HepG2 (cell line): ENCODE measurements around the gene PPIP5K2. TPM values are rescaled to one million over a fixed set of nuclear protein-coding genes. Genes with fewer than 3 reads are reported as not detected.

Experiments
- BCL3 ChIP-seq: sonication (generic); formaldehyde crosslinking; IDR thresholded peaks from 2 replicates; pipeline ENCODE4 v1.5.1; 2020; ENCODE audit warnings: mild to moderate bottlenecking, missing genetic modification reagents, moderate library complexity
- ELF1 ChIP-seq: sonication (generic); formaldehyde crosslinking; IDR thresholded peaks from 2 replicates; pipeline ENCODE4 v1.4.0; 2020; ENCODE audit warnings: missing genetic modification reagents
- KDM5A ChIP-seq: fragments of 200-600 bp; sonication (generic); IDR thresholded peaks from 2 replicates; pipeline ENCODE4 v1.7.0; 2018; ENCODE audit warnings: antibody characterized with exemption, mild to moderate bottlenecking, low read length, borderline replicate concordance
- SMYD3 ChIP-seq: sonication (generic); formaldehyde crosslinking; IDR thresholded peaks from 2 replicates; pipeline ENCODE4 v1.8.1; 2023; ENCODE audit warnings: mild to moderate bottlenecking, missing genetic modification reagents
- THAP9 ChIP-seq: sonication (generic); formaldehyde crosslinking; IDR thresholded peaks from 2 replicates; pipeline ENCODE4; 2020; ENCODE audit warnings: missing genetic modification reagents, mild to moderate bottlenecking, borderline replicate concordance
- ZHX2 ChIP-seq, 2 experiments: sonication (generic) in 1 of 2; formaldehyde crosslinking in 1 of 2; IDR thresholded peaks; 2 replicates each; pipeline versions ENCODE4 v1.6.1 to v1.9.0; 2014 to 2022; ENCODE audit warnings: antibody characterized with exemption in 1 of 2, borderline replicate concordance in 1 of 2, inconsistent platforms in 1 of 2, low read depth in 1 of 2, missing genetic modification reagents in 1 of 2
- ZNF280B ChIP-seq: sonication (generic); formaldehyde crosslinking; IDR thresholded peaks from 2 replicates; pipeline ENCODE4 v1.5.0; 2020; ENCODE audit warnings: missing genetic modification reagents, mild to moderate bottlenecking, borderline replicate concordance
- ZNF564 ChIP-seq: sonication (generic); formaldehyde crosslinking; IDR thresholded peaks from 2 replicates; pipeline ENCODE4 v1.8.1; 2023; ENCODE audit warnings: mild to moderate bottlenecking, missing genetic modification reagents
- ZNF569 ChIP-seq: sonication (generic); formaldehyde crosslinking; IDR thresholded peaks from 2 replicates; pipeline ENCODE4 v1.5.0; 2020; ENCODE audit warnings: mild to moderate bottlenecking, missing genetic modification reagents, moderate library complexity, borderline replicate concordance
- polyA plus RNA-seq, 8 experiments: library from polyadenylated mRNA; depleted of rRNA in 3 of 8; stranded (reverse) in 7 of 8; unstranded in 1 of 8; fragments of >200 nt; fragmentation: Illumina TruSeq in 4 of 8; extraction: Trizol in 4 of 8; gene quantifications; 2 replicates each; pipeline versions ENCODE4 v1.2.1 to v1.2.3, GENCODE V29; 2011 to 2016; ENCODE audit warnings: low read depth in 4 of 8, missing spikeins in 1 of 8, mixed read lengths in 1 of 8; ENCODE audit not compliant: insufficient read depth in 1 of 8
- total RNA-seq, 5 experiments: library from RNA; depleted of rRNA; stranded (reverse); fragments of >200 nt; fragmentation: Illumina TruSeq; extraction: Trizol; gene quantifications; 2 replicates each; pipeline ENCODE4 v1.2.3, GENCODE V29; 2016; ENCODE audit warnings: low read depth in 1 of 5
- TF ChIP-seq, protein P1 (sequence below): IDR thresholded peaks from 2 replicates; pipeline ENCODE4 v1.6.1; 2016

PPIP5K2 gene
- total and polyA plus RNA-seq, 2 of the 13 experiments (the other 11 are each of a cell fraction or from before 2014, with no cell fraction given), result 19.7 to 45.6 TPM

DNA sequence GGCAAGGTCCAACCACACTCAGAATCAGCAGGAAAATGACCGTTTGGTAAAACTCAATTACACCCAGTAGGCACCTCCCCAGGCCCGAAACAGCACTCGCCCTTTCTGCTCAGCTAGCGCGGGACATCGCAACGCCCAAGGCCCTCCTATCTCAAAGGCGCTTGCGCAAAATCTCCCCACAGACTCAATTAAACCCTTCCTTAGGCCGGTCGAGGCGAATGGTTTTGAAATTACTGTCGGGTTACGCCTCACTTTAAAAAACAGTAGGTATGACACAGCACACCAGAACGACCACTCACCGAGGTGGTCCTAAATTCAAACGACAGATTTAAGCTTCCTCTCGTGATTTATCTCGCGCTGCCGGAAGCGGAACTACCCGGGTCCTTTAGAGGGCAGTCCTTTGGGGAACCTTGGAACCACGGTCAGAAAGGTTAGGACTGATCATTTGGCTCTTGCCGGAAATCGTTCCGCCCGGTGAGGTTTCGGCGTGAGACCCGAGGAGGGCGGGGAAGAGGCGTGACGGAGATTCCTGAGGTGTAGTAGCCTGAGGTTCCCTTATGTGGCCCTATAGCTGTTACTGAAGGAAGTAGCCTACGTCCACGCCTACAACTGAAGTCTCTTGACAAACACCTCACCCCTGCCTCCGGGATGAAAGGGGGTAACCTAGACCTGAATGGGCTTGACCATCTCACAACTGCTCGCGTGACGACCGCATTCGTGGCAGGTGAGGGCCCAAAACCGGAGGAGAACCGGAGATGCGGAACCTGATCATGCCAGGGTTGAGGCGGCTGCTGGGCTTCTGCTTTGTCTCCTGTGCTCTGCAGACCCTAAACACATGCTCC lies at the start of gene PPIP5K2, which contains the start of gene GIN1 (continued):
- peak; percentile 89 for TF ChIP-seq KDM5A
- TF ChIP-seq ZHX2 (IDR thresholded peaks at IDR 0.05; ENCODE audit: low read depth), result peak; percentile 82; the same call in 1 of the 2 replicates
- TF ChIP-seq ZHX2 (CRISPR knock-in tag; IDR thresholded peaks at IDR 0.05; ENCODE audit: borderline replicate concordance), result no peak; the same call in 1 of the 2 replicates
- 0 out of 2 replicates have a peak, but pooled peaks have one; percentile 80 for TF ChIP-seq ZNF569 (CRISPR knock-in tag)
- peak; percentile 91; the same call in 1 of the 2 replicates for TF ChIP-seq THAP9
- 0 out of 2 replicates have a peak, but pooled peaks have one; percentile 7 for TF ChIP-seq ZNF280B
- TF ChIP-seq, protein P1, sequence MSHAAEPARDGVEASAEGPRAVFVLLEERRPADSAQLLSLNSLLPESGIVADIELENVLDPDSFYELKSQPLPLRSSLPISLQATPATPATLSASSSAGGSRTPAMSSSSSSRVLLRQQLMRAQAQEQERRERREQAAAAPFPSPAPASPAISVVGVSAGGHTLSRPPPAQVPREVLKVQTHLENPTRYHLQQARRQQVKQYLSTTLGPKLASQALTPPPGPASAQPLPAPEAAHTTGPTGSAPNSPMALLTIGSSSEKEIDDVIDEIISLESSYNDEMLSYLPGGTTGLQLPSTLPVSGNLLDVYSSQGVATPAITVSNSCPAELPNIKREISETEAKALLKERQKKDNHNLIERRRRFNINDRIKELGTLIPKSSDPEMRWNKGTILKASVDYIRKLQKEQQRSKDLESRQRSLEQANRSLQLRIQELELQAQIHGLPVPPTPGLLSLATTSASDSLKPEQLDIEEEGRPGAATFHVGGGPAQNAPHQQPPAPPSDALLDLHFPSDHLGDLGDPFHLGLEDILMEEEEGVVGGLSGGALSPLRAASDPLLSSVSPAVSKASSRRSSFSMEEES (CRISPR knock-in tag), result no peak
- peak; percentile 90 for TF ChIP-seq ELF1 (CRISPR knock-in tag)
- peak; percentile 95 for TF ChIP-seq SMYD3 (CRISPR knock-in tag)
- TF ChIP-seq BCL3 (CRISPR knock-in tag), result no peak
- TF ChIP-seq ZNF564 (CRISPR knock-in tag), result peak; percentile 71; the same call in 1 of the 2 replicates
